GM12873 (cell line): ENCODE measurements around the gene GRHPR.

ENCODE experiments used
- CTCF ChIP-seq: IDR thresholded peaks from 2 replicates; pipeline ENCODE4 v1.5.1; 2012; ENCODE audit warnings: low read depth, mild to moderate bottlenecking, moderate library complexity, low read length, control low read depth; ENCODE audit not compliant: insufficient read depth; ENCODE audit errors: missing control alignments

GRHPR gene

GRCh38 chr9:37410969-37411785, 11.3 kb upstream of the GRHPR start:
- peak; percentile 74 for TF ChIP-seq CTCF

- TF ChIP-seq CTCF, result no peak
Measured at GRCh38 chr9:37412431-37413151, 9.9 kb upstream of the GRHPR start.

- no peak for TF ChIP-seq CTCF
Measured at GRCh38 chr9:37413311-37413710, 9.2 kb upstream of the GRHPR start.

GRCh38 chr9:37414503-37414943, 8.0 kb upstream of the GRHPR start:
- no peak for TF ChIP-seq CTCF

GRCh38 chr9:37415011-37415719, 7.3 kb upstream of the GRHPR start:
- peak; percentile 85 for TF ChIP-seq CTCF

GRCh38 chr9:37417252-37417803, 5.2 kb upstream of the GRHPR start:
- peak; percentile 2 for TF ChIP-seq CTCF
